ENCODE results near the gene ARHGAP45.

- TF ChIP-seq CTCF (IDR thresholded peaks at IDR 0.05) (no peak), POLR2A (IDR thresholded peaks at IDR 0.05; ENCODE audit: low read depth) (no peak)
Observed at GRCh38 chr19:1037621-1038064, 29.3 kb upstream of the ARHGAP45 start.
